Islet precursor cell (in vitro differentiated cells): ENCODE data around the gene ADGRG7.
"Not testable (repeated sequence)": the region's sequence is repeated elsewhere in the genome, so short reads cannot be mapped to it uniquely, and the experiment has no call there.

Experiments used
- DNase-seq: peaks from one replicate; pipeline ENCODE4 v3.0.0-alpha.2; 2018

The ADGRG7 gene

GRCh38 chr3:100647171-100647570 lies 37.8 kb downstream of the ADGRG7 start:
- DNase-seq: no peak

GRCh38 chr3:100647657-100648056 lies 38.3 kb downstream of the ADGRG7 start:
- no peak for DNase-seq

GRCh38 chr3:100650651-100651619 lies 41.5 kb downstream of the ADGRG7 start:
- no peak for DNase-seq

- DNase-seq: no peak
Measured at GRCh38 chr3:100653604-100654294, 44.3 kb downstream of the ADGRG7 start.

- DNase-seq: no peak
Measured at GRCh38 chr3:100656945-100657344, 47.5 kb downstream of the ADGRG7 start.

- not testable (repeated sequence) for DNase-seq
Measured at GRCh38 chr3:100661294-100661693, 51.9 kb downstream of the ADGRG7 start.

- DNase-seq: no peak
Measured at GRCh38 chr3:100662113-100662823, 52.9 kb downstream of the ADGRG7 start.

- DNase-seq: no peak
Measured at GRCh38 chr3:100665230-100665629, 55.8 kb downstream of the ADGRG7 start.

- not testable (repeated sequence) for DNase-seq
Measured at GRCh38 chr3:100666699-100667098, 57.3 kb downstream of the ADGRG7 start.

- DNase-seq: not testable (repeated sequence)
Measured at GRCh38 chr3:100667316-100667715, 57.9 kb downstream of the ADGRG7 start.

- not testable (repeated sequence) for DNase-seq
Measured at GRCh38 chr3:100670995-100671394, 61.6 kb downstream of the ADGRG7 start.

GRCh38 chr3:100681496-100681895 lies 72.1 kb downstream of the ADGRG7 start:
- no peak for DNase-seq

GRCh38 chr3:100682056-100682853 lies 72.9 kb downstream of the ADGRG7 start:
- no peak for DNase-seq

GRCh38 chr3:100682854-100683760 lies 73.7 kb downstream of the ADGRG7 start:
- no peak for DNase-seq

- DNase-seq: no peak
Measured at GRCh38 chr3:100693225-100693624, 83.8 kb downstream of the ADGRG7 start.

- no peak for DNase-seq
Measured at GRCh38 chr3:100695696-100696095, 86.3 kb downstream of the ADGRG7 start.

- DNase-seq: no peak
Measured at GRCh38 chr3:100696161-100696560, 86.8 kb downstream of the ADGRG7 start.

- DNase-seq: no peak
Measured at GRCh38 chr3:100697172-100697571, 87.8 kb downstream of the ADGRG7 start.

- DNase-seq: no peak
Measured at GRCh38 chr3:100697723-100698285, 88.4 kb downstream of the ADGRG7 start.

- DNase-seq: no peak
Measured at GRCh38 chr3:100698736-100699135, 89.3 kb downstream of the ADGRG7 start.

- no peak for DNase-seq
Measured at GRCh38 chr3:100700708-100701107, 91.3 kb downstream of the ADGRG7 start.
